ENCODE data around the gene SPATA19.

The SPATA19 gene

DNA sequence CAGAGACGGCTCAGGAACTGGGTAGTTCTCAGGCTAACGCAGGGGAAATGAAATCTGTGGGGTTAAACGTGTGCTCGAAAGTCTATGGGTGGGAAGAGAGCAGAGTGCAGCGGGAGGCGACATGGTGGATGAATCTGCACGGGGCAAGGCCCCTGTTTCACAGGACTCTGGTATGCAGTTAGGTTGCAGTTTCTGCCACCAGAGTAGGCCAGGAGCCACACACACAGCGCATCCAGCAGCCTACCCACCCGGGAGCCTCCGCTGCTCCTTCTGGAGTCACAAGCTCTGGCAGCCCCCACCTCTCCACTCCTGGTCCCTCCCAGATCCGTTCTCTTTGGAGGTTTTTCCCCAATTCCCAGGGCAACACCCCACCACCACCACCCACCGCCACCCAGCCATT lies 27.0 kb downstream of the SPATA19 start:
- DNase-seq (ENCODE audit: low read depth in 2 of 2, low spot score in 1 of 2) = no peak

GRCh38 chr11:133817449-133817848 lies 27.9 kb downstream of the SPATA19 start:
- DNase-seq (ENCODE audit: low read depth in 2 of 2, low spot score in 1 of 2) = no peak

- no peak for DNase-seq (ENCODE audit: low read depth in 2 of 2, low spot score in 1 of 2)
Observed at GRCh38 chr11:133816146-133816870, 29.0 kb downstream of the SPATA19 start.

DNA sequence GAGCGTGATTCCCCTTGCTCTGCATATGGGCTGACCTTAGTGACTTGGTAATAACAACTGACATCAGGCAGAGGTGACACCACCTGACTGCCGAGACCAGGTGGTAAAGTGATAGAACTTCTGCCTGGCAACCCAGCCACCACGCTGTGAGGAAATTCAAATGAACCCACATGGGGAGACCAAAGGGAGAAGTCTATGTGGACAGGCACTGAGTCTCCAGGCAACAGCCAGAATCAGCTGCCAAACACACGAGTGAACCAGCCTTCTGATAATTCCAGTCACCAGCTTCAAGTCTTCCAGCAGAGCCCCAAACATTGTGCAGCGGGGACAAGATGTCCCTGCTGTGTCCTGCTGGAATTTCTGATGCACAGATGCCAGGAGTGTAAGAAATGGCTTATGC lies 29.7 kb downstream of the SPATA19 start:
- DNase-seq (ENCODE audit: low read depth in 2 of 2, low spot score in 1 of 2) = no peak

DNA sequence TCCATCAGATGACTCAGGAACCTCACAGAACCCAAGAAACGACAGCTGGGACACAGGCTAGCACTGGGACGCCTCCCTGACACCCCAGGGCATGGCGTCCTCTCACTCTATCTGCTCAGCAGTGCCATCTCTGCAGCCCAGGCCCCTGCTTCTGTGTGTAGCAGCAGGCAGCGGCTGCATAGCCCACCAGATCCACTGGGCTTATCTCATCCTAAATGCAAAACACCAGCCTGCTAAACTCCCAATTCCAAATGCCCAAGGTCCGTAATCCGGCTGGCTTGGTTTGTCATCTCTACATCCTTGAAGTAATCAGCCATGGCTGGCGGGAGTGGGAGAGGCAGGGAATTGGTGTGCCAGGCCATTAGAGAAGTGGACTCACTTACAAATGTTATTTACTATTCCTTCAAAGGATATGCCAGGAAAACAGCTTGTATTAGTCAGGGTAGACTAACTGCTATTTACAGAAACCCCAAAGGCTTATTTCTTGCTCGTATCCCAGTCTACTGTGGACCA lies 30.7 kb downstream of the SPATA19 start:
- DNase-seq (ENCODE audit: low read depth in 2 of 2, low spot score in 1 of 2) = no peak

DNA sequence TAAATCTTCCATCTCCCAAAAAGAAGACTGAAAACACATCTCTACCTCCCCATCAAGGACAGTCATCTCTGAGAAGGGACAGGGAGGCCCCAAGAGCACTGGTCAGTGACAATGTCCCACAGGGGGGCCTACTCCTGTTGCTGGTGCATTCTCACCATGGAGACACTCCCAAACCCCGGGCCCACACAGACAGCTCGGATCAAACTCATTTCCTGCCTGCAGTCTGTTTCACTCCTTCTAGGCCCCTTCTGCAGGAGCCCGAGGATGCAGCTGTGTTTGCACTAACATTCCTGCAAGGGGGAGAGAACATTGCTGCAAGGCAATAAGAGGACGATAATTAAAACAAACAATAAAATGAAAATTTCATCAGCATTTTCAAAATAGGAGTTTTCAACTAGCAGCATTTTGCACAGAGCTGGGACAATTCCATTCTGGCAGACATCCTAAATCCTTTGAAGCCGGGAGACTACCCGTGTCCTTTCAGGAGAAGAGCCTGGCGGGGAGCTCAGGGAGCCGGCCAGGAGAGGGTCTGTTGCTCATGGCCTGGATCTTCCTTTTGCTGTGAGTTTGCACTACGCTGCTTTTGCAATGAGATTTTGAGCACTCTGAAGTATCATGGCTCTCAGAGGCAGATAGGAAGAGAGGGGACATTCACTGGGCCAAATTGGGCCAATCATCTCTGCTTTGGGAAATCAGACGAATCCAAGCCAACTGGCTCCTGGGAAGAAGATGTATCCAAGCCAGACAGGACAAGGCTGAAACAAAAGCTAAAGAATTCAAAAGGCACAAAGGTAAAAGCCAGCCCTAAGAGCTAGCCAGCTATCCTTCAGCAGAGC lies 33.2 kb downstream of the SPATA19 start:
- no peak for DNase-seq (ENCODE audit: low read depth in 2 of 2, low spot score in 1 of 2)

- no peak for DNase-seq (ENCODE audit: low read depth in 2 of 2, low spot score in 1 of 2)
Observed at GRCh38 chr11:133810766-133811165, 34.5 kb downstream of the SPATA19 start.

DNA sequence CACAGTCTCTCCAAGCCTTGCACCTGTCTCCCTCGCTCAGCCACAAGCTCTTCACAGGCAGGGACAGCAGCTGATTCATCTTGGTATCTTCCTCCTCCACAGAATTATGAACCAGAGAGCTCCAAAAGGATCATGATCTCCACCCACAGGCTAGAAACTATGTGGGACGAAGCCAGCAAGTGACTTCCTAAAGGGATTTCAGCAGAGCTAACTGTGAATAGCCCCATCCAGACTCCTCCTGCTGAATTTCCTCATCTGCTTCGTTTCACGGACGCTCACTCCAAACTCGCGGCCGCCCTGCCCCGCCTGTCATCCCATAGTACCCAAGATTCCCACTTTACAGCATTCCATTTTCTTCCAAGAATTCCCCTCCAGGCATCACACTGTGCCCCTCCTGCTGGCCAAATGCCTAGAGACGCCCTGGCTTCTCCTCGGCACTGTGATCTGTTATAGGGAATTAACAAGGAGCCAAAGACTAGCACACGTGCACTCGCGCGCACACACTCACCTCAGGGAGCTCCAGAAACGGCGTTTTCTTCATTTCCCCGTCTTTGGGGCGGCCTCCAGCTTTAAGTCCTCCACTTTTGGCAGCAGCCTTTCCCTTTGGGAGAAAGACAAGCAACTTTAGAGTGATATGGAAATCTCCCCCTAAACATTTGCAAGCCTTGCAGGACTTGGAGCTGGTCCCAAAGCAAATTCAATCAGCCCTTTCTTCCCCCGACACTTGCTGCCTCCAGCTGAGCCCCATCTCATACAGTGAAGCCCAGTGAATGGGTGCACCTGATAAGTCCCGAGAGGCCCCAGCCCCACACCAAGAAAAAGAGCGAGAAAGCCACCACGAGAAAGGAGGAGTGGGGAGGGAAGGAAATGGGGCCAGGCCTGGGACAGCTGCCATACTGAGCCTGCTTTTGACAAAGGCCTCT lies 35.5 kb downstream of the SPATA19 start:
- no peak for DNase-seq (ENCODE audit: low read depth in 2 of 2, low spot score in 1 of 2)

GRCh38 chr11:133808393-133809140 lies 36.7 kb downstream of the SPATA19 start:
- no peak for DNase-seq (ENCODE audit: low read depth in 2 of 2, low spot score in 1 of 2)

DNA sequence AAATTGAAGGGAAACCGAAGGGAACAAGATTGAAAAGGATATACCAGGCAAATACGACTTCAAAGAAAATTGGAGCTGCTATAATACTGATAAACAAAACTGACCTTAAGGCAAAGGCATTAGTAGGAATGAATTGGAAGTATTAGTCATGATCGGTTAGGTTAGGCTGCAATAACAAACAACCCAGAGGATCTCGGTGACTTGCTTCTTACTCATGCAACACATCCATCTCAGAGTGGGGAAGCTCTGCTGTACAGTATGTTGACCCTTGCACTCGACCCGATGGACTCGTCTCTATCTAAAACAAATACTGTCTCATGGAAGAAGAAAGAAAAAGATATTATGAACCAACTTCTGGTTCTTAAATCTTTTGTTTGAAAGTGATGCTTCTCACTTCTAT lies 42.3 kb downstream of the SPATA19 start:
- no peak for DNase-seq (ENCODE audit: low read depth in 2 of 2, low spot score in 1 of 2)

GRCh38 chr11:133801356-133801755 lies 44.0 kb downstream of the SPATA19 start:
- no peak for DNase-seq (ENCODE audit: low read depth in 2 of 2, low spot score in 1 of 2)

DNA sequence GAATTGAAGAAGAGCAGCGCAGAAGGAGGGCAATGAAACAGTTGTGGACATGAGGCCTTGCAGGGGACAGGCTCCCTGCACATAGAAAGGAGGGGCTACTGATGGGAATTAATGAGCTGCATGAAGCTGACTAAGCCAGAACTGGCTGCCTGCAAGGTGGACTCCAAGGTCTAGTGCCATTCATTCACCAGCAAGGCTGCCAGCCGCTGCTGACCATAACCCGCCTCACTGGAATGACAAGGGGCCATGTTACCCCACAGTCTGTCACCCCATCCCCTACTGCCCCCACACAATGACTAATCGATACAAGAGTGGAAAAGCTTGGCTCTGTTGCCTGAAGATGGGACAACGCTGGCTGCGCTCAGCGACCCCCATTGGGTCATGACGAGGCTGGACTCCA lies 44.6 kb downstream of the SPATA19 start:
- no peak for DNase-seq (ENCODE audit: low read depth in 2 of 2, low spot score in 1 of 2)

GRCh38 chr11:133797554-133797953 lies 47.8 kb downstream of the SPATA19 start:
- DNase-seq (ENCODE audit: low read depth in 2 of 2, low spot score in 1 of 2) = no peak

DNA sequence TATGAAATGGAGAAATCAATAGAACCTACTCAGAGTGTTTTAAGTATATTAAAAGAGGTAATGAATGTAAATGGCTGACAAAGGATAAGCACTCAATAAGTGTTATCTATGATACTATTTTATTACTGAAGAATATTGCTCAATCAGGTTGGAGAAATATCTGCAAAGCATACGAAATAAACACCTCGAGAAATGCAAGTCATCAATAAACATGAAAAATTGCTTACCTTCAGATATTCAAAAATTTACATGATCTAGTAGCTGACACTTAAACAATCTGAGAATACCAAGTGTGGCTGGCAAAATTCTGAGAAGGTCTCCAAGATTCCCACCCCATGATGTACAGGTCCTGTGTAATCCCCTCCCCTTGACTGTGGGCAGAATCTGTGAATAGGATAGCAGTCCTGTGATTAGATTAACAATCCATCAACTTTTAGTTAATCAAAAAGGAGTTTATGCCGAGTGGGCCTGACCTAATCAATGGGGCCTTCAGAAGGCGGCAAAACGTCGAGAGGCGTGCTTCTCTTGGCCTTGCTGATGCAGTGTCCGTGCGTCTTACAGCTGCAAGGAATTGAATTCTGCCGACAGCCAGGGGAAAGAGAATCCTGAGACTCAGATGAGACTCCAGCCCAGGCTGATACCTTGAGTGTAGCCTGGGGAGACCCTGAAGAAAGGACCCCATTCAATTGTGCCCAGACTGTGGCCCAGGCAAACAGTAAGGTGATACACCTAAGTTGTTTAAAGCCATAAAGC lies 49.1 kb downstream of the SPATA19 start:
- no peak for DNase-seq (ENCODE audit: low read depth in 2 of 2, low spot score in 1 of 2)

DNA sequence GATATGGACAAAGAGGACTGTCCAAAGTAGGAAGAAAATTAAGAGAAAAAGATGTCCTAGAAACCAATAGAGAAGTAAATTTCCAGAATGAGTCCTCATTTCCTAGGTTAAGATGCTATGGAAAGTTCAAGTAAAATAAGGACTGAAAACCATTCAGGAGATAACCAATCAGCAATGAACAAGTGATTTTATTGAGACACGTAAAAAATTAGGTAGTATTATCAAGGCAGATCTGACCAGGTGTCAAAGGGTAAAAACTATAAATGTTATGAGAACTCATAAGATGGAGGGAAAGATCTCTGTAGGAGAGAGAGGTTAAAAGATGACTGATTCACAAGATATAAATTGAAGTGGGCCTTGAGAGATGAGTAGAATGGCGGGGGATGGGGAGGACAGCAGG lies 50.2 kb downstream of the SPATA19 start:
- no peak for DNase-seq (ENCODE audit: low read depth in 2 of 2, low spot score in 1 of 2)

GRCh38 chr11:133794205-133794604 lies 51.1 kb downstream of the SPATA19 start:
- DNase-seq (ENCODE audit: low read depth in 2 of 2, low spot score in 1 of 2) = no peak

GRCh38 chr11:133793271-133794035 lies 51.9 kb downstream of the SPATA19 start:
- no peak for DNase-seq (ENCODE audit: low read depth in 2 of 2, low spot score in 1 of 2)

- no peak for DNase-seq (ENCODE audit: low read depth in 2 of 2, low spot score in 1 of 2)
Observed at GRCh38 chr11:133790995-133791394, 54.3 kb downstream of the SPATA19 start.

Data from stimulated activated CD8-positive, alpha-beta memory T cell treated with anti-CD3 and anti-CD28 coated beads, Interleukin-4, amount 100 ng/mL, for 1 hour (primary cell).